ENCODE measurements around the gene RBP3. TPM values are rescaled to one million over a fixed set of nuclear protein-coding genes. Genes with fewer than 3 reads are reported as not detected.
A peak's percentile ranks its signal among the peaks of the same experiment; 100 is the strongest.

RBP3 gene
- total RNA-seq, 1 experiment from 2014 or later, result not detected

GRCh38 chr10:47406870-47407691, 58.9 kb downstream of the RBP3 start:
- H3K9ac ChIP-seq (ENCODE audit: low read length), result peak overlapping the region; percentile 69
- ATAC-seq (peak; percentile 75), DNase-seq (ENCODE audit: low read depth, low spot score) (peak; percentile 96)
- no peaks in the 10 kb centered on the region for H4K20me1 ChIP-seq (ENCODE audit: insufficient read depth)
- H3K36me3 ChIP-seq (ENCODE audit: control insufficient read depth in 1 of 2, insufficient read depth in 2 of 2, low read length in 2 of 2), result no peaks in the 10 kb centered on the region
- H3K27ac ChIP-seq (ENCODE audit: low read depth, low read length), result peak overlapping the region; percentile 92
- H3K27me3 ChIP-seq (ENCODE audit: insufficient read depth, low read length), result no peaks in the 10 kb centered on the region
- peak overlapping the region; percentile 31 to 56 for H3K4me3 ChIP-seq (replicated peaks in 1 of 2; ENCODE audit: low read depth in 1 of 2, low read length in 2 of 2)
- ChIA-PET CTCF (interaction anchor here (0.6 kb wide), 1 partner anchor 66 kb away, joined by 3 read pairs; no protein-coding TSS in a partner anchor), POLR2A (interaction anchor here (0.8 to 1.4 kb wide), 2 partner anchors 11 to 15 kb away, joined by 3 to 4 read pairs; no protein-coding TSS in a partner anchor), RAD21 (ENCODE audit: low non-redundant PET in 1 of 2, low total read pairs in 2 of 2, uncharacterized antibody in 2 of 2, unreplicated experiment in 2 of 2) (no interaction called here)
- H3K4me2 ChIP-seq (ENCODE audit: low read length), result peak overlapping the region; percentile 93
- intact Hi-C loops (cut with micrococcal nuclease), result no loop called here
- H3K9me2 ChIP-seq (ENCODE audit: insufficient read depth), result no peaks in the 10 kb centered on the region
- BruUV-seq (replicated peaks), result no TSS peak
- H3K79me2 ChIP-seq (ENCODE audit: insufficient read depth, low read length), result no peaks in the 10 kb centered on the region
- peaks cover 58 to 85% of the 10 kb centered on the region in 2 experiments for H3K4me1 ChIP-seq (ENCODE audit: control insufficient read depth in 1 of 2, insufficient read depth in 2 of 2, low read length in 2 of 2)
- no peak overlapping the region for H2AFZ ChIP-seq (ENCODE audit: low read depth, low read length, poor library complexity, severe bottlenecking)
- H3K9me3 ChIP-seq (ENCODE audit: control insufficient read depth in 1 of 2, insufficient read depth in 1 of 2, low read depth in 1 of 2, low read length in 2 of 2), result no peaks in the 10 kb centered on the region
- no peak for TF ChIP-seq POLR2A (IDR thresholded peaks at IDR 0.05; ENCODE audit: borderline replicate concordance, extremely low read depth, insufficient read depth, insufficient read length)
- peak; percentile 45; the same call in 1 of the 2 replicates for TF ChIP-seq SIN3A (IDR thresholded peaks at IDR 0.05; ENCODE audit: low read depth)
- TF ChIP-seq TCF7L2 (IDR thresholded peaks at IDR 0.05; ENCODE audit: borderline replicate concordance, extremely low read depth, insufficient read depth, insufficient read length), result peak; percentile 54
- TF ChIP-seq CEBPB (IDR thresholded peaks at IDR 0.05; ENCODE audit: low read depth), result no peak
- peak; percentile 96 for TF ChIP-seq JUND (IDR thresholded peaks at IDR 0.05)
- TF ChIP-seq REST (IDR thresholded peaks at IDR 0.05; ENCODE audit: low read depth), result no peak
- TF ChIP-seq EGR1 (IDR thresholded peaks at IDR 0.05; ENCODE audit: low read depth), result no peak
- TF ChIP-seq ATF3 (IDR thresholded peaks at IDR 0.05), result no peak
- TF ChIP-seq FOSL1 (IDR thresholded peaks at IDR 0.05; ENCODE audit: low read depth), result peak; percentile 92
- peak; percentile 33 for TF ChIP-seq RAD21 (IDR thresholded peaks at IDR 0.05; ENCODE audit: low read depth)
- TF ChIP-seq POLR2AphosphoS5 (IDR thresholded peaks at IDR 0.05; ENCODE audit: low read depth, low read length), result peak; percentile 78
- no peak for TF ChIP-seq CTCF (IDR thresholded peaks at IDR 0.05 in 2 of 3, conservative IDR thresholded peaks at IDR 0.05 in 1 of 3; ENCODE audit: borderline replicate concordance in 1 of 3, insufficient read depth in 1 of 3, low read depth in 2 of 3, low read length in 2 of 3)
- no peak for TF ChIP-seq SRF (IDR thresholded peaks at IDR 0.05; ENCODE audit: low read depth)
- TF ChIP-seq ZFX (IDR thresholded peaks at IDR 0.05), result no peak; the same call in 1 of the 2 replicates
- TF ChIP-seq ZNF274 (IDR thresholded peaks at IDR 0.05; ENCODE audit: low read depth, low read length), result no peak
- peak; percentile 74 for TF ChIP-seq ZBTB33 (IDR thresholded peaks at IDR 0.05; ENCODE audit: extremely low read depth, insufficient replicate concordance, low read length)
- TF ChIP-seq SP1 (IDR thresholded peaks at IDR 0.05; ENCODE audit: low read depth), result peak; percentile 91
- no peak for TF ChIP-seq EZH2 (IDR thresholded peaks at IDR 0.05)
- TF ChIP-seq CBX3 (IDR thresholded peaks at IDR 0.05; ENCODE audit: low read depth), result no peak
- TF ChIP-seq ELF1 (IDR thresholded peaks at IDR 0.05; ENCODE audit: borderline replicate concordance, low read depth), result no peak
